ENCODE results near the gene UBE2E2.

UBE2E2 gene

DNA sequence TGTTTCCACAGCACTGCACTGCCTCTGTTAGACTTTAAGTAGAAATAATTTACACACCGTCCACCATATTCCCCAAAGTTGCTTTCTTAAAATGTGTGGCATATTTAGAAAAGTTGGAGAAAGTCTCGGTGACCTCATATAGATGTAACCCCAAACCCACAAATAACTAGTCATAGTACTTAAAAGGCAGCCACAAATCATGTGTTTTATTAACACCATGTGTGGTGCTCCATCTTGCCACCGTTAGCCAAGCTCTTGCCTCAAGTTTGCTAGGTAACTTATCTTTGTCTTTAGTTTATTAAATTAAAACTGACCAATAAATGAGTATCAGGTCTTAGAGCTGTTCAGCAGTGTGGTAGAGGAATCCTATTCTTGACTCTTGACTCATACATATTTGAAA, 257.9 kb downstream of the UBE2E2 start:
- Histone ChIP-seq H3K4me3 (ENCODE audit: low read depth, low read length) (no peak overlapping the region), H3K36me3 (ENCODE audit: control insufficient read depth in 2 of 2, insufficient read depth in 1 of 2, low read length in 2 of 2) (no peaks in the 10 kb centered on the region), H3K9me3 (ENCODE audit: control insufficient read depth, insufficient read depth, low read depth, low read length) (no peaks in the 10 kb centered on the region), H3K27ac (ENCODE audit: extremely low read depth, low read depth, low read length) (no peak overlapping the region), H3K4me1 (ENCODE audit: control insufficient read depth, insufficient read depth, low read length) (peaks cover 8% of the 10 kb centered on the region; the same call in 1 of the 2 replicates)
- POLR2A ChIA-PET, result no interaction called here
- TF ChIP-seq ZBTB8A (tag by site-specific recombination; IDR thresholded peaks at IDR 0.05) (no peak), YY2 (tag by site-specific recombination; IDR thresholded peaks at IDR 0.05) (no peak), ZNF335 (tag by site-specific recombination; conservative IDR thresholded peaks at IDR 0.05) (no peak), ZBTB48 (tag by site-specific recombination; IDR thresholded peaks at IDR 0.05) (no peak), ZNF302 (tag by site-specific recombination; IDR thresholded peaks at IDR 0.05; ENCODE audit: low read depth) (no peak), GLIS2 (tag by site-specific recombination; IDR thresholded peaks at IDR 0.05) (no peak), TCF7L2 (IDR thresholded peaks at IDR 0.05; ENCODE audit: borderline replicate concordance, low read depth, low read length) (no peak), ZNF785 (tag by site-specific recombination; IDR thresholded peaks at IDR 0.05) (no peak), ZNF621 (tag by site-specific recombination; IDR thresholded peaks at IDR 0.05) (no peak), SP3 (tag by site-specific recombination; IDR thresholded peaks at IDR 0.05) (no peak)
- TF ChIP-seq, protein P1, sequence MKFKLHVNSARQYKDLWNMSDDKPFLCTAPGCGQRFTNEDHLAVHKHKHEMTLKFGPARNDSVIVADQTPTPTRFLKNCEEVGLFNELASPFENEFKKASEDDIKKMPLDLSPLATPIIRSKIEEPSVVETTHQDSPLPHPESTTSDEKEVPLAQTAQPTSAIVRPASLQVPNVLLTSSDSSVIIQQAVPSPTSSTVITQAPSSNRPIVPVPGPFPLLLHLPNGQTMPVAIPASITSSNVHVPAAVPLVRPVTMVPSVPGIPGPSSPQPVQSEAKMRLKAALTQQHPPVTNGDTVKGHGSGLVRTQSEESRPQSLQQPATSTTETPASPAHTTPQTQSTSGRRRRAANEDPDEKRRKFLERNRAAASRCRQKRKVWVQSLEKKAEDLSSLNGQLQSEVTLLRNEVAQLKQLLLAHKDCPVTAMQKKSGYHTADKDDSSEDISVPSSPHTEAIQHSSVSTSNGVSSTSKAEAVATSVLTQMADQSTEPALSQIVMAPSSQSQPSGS (tag by site-specific recombination; IDR thresholded peaks at IDR 0.05; ENCODE audit: low read depth), result no peak
- CTCF ChIA-PET, result no interaction called here

DNA sequence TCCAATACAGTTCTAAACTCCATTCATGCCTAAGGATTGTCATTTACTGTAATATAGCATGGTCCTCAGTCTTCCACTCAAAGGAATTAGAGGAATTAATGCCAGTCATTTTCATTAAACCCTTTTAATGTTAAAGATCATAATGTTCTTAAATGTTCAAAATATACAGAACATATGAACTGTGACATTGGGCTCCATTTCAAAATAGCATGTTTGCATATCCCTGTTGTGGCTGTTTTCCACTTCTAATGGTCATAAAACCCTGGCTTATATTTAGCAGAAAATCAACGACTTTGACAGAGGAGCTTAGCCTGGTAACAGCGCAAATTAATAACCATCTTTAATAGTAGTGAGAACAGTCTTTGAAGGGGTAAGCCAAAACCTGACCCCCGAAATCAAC, 260.7 kb downstream of the UBE2E2 start:
- ChIA-PET POLR2A (no interaction called here), CTCF (no interaction called here)
- Histone ChIP-seq H3K36me3 (ENCODE audit: control insufficient read depth in 2 of 2, insufficient read depth in 1 of 2, low read length in 2 of 2) (no peaks in the 10 kb centered on the region), H3K27ac (ENCODE audit: extremely low read depth, low read depth, low read length) (no peak overlapping the region), H3K9me3 (ENCODE audit: control insufficient read depth, insufficient read depth, low read depth, low read length) (no peaks in the 10 kb centered on the region), H3K4me3 (ENCODE audit: low read depth, low read length) (no peak overlapping the region), H3K4me1 (ENCODE audit: control insufficient read depth, insufficient read depth, low read length) (peaks cover 8% of the 10 kb centered on the region; the same call in 1 of the 2 replicates)
- TF ChIP-seq ZNF112 (tag by site-specific recombination; IDR thresholded peaks at IDR 0.05) (no peak), ZNF341 (tag by site-specific recombination; IDR thresholded peaks at IDR 0.05; ENCODE audit: low read depth) (no peak), ZNF221 (tag by site-specific recombination; IDR thresholded peaks at IDR 0.05; ENCODE audit: borderline replicate concordance) (no peak), ZNF792 (tag by site-specific recombination; IDR thresholded peaks at IDR 0.05) (no peak), ZNF768 (tag by site-specific recombination; IDR thresholded peaks at IDR 0.05) (no peak), ZNF292 (tag by site-specific recombination; IDR thresholded peaks at IDR 0.05; ENCODE audit: borderline replicate concordance, low read depth) (no peak), OSR2 (tag by site-specific recombination; IDR thresholded peaks at IDR 0.05) (no peak), ZNF843 (tag by site-specific recombination; IDR thresholded peaks at IDR 0.05) (no peak), ZNF529 (tag by site-specific recombination; IDR thresholded peaks at IDR 0.05; ENCODE audit: insufficient replicate concordance) (no peak), ZNF610 (tag by site-specific recombination; IDR thresholded peaks at IDR 0.05; ENCODE audit: borderline replicate concordance) (no peak)
- TF ChIP-seq, protein P2, sequence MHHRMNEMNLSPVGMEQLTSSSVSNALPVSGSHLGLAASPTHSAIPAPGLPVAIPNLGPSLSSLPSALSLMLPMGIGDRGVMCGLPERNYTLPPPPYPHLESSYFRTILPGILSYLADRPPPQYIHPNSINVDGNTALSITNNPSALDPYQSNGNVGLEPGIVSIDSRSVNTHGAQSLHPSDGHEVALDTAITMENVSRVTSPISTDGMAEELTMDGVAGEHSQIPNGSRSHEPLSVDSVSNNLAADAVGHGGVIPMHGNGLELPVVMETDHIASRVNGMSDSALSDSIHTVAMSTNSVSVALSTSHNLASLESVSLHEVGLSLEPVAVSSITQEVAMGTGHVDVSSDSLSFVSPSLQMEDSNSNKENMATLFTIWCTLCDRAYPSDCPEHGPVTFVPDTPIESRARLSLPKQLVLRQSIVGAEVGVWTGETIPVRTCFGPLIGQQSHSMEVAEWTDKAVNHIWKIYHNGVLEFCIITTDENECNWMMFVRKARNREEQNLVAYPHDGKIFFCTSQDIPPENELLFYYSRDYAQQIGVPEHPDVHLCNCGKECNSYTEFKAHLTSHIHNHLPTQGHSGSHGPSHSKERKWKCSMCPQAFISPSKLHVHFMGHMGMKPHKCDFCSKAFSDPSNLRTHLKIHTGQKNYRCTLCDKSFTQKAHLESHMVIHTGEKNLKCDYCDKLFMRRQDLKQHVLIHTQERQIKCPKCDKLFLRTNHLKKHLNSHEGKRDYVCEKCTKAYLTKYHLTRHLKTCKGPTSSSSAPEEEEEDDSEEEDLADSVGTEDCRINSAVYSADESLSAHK (tag by site-specific recombination; IDR thresholded peaks at IDR 0.05), result no peak
- TF ChIP-seq, protein P3, sequence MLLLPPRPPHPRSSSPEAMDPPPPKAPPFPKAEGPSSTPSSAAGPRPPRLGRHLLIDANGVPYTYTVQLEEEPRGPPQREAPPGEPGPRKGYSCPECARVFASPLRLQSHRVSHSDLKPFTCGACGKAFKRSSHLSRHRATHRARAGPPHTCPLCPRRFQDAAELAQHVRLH (tag by site-specific recombination; IDR thresholded peaks at IDR 0.05), result no peak

Data from HEK293 (cell line).